HepG2 (cell line): ENCODE results near the gene UBA6. TPM values are rescaled to one million over a fixed set of nuclear protein-coding genes. Genes with fewer than 3 reads are reported as not detected.

ENCODE experiments used
- ATAC-seq: fragments of 200-7000 bp; cut with Tn5 transposase; 3 replicates; pipeline ENCODE4 v1.9.1; 2020; ENCODE audit warnings: mild to moderate bottlenecking, moderate library complexity
- BruUV-seq: library from RNA; stranded (reverse); fragments of 400-500 nt; replicated peaks from 2 replicates; lab custom pipeline; 2021; lab: Mats Ljungman, UMichigan
- CTCF ChIA-PET: fragments of 300-600 bp; formaldehyde crosslinking; extraction: SDS; loops from one replicate; lab custom pipeline; 2021; ENCODE audit warnings: low total read pairs, inconsistent platforms, low intra/inter-chr PET ratio; lab: Yijun Ruan, JAX
- POLR2A ChIA-PET: fragments of 350-600 bp; sonication (Branson Sonifier 250); formaldehyde crosslinking; loops from one replicate; lab custom pipeline; 2020; ENCODE audit warnings: antibody characterized with exemption, inconsistent platforms; lab: Yijun Ruan, JAX
- DNase-seq: peaks from one replicate; pipeline ENCODE4 v3.0.0-alpha.2; 2015; ENCODE audit warnings: low spot score
- FAIRE-seq: peaks from 3 replicates; lab custom pipeline; 2011; peaks lifted over from hg19 to GRCh38; lab: Jason Lieb, UNC
- H2AFZ ChIP-seq: one replicate; pipeline ENCODE4 v1.6.1; 2011; ENCODE audit warnings: low read length, inconsistent platforms
- H3K27ac ChIP-seq: fragments of 300-600 bp; 3 replicates; pipeline ENCODE4 v1.8.0; 2011; ENCODE audit warnings: mixed run types, mild to moderate bottlenecking, mixed read lengths, low read length, inconsistent platforms; ENCODE audit not compliant: insufficient read depth; ENCODE audit errors: extremely low read length
- H3K27me3 ChIP-seq, 2 experiments: fragments of 200-600 bp in 1 of 2; 2 replicates in 1 of 2; 3 replicates in 1 of 2; pipeline versions ENCODE4 v1.6.0 to v1.8.0; 2011; ENCODE audit warnings: low read length in 2 of 2, mild to moderate bottlenecking in 2 of 2, moderate library complexity in 2 of 2, inconsistent platforms in 1 of 2; ENCODE audit not compliant: insufficient read depth in 2 of 2, control insufficient read depth in 1 of 2
- H3K36me3 ChIP-seq, 2 experiments: fragments of 200-600 bp in 1 of 2; replicated peaks in 1 of 2; 2 replicates in 1 of 2; 3 replicates in 1 of 2; pipeline versions ENCODE4 v1.5.1 to v1.8.0; 2011; ENCODE audit warnings: low read length in 2 of 2, inconsistent platforms in 1 of 2; ENCODE audit not compliant: insufficient read depth in 2 of 2, control insufficient read depth in 1 of 2
- H3K4me1 ChIP-seq: 2 replicates; pipeline ENCODE4 v1.5.1; 2012; ENCODE audit warnings: low read length, inconsistent platforms; ENCODE audit not compliant: insufficient read depth
- H3K4me2 ChIP-seq: 2 replicates; pipeline ENCODE4 v1.6.0; 2011; ENCODE audit warnings: low read depth, low read length, inconsistent platforms
- H3K4me3 ChIP-seq, 3 experiments: fragments of 200-600 bp in 1 of 3; sonication (generic), shearing (Covaris generic) in 1 of 3; replicated peaks in 1 of 3; 2 replicates each; pipeline ENCODE4 v1.5.1; 2011 to 2016; ENCODE audit warnings: low read length in 3 of 3, inconsistent platforms in 2 of 3, low read depth in 2 of 3, mild to moderate bottlenecking in 2 of 3, control low read depth in 1 of 3, mixed read lengths in 1 of 3; ENCODE audit not compliant: insufficient read depth in 1 of 3
- H3K79me2 ChIP-seq: one replicate; pipeline ENCODE4 v1.6.1; 2011; ENCODE audit warnings: low read length, inconsistent platforms; ENCODE audit not compliant: insufficient read depth
- H3K9ac ChIP-seq: 2 replicates; pipeline ENCODE4 v1.6.0; 2011; ENCODE audit warnings: mild to moderate bottlenecking, low read depth, low read length, inconsistent platforms; ENCODE audit not compliant: insufficient read depth
- H3K9me3 ChIP-seq: 2 replicates; pipeline ENCODE4 v1.5.1; 2012; ENCODE audit warnings: mild to moderate bottlenecking, low read length
- H4K20me1 ChIP-seq: 2 replicates; pipeline ENCODE4 v1.6.0; 2011; ENCODE audit warnings: inconsistent platforms, mild to moderate bottlenecking, low read length, moderate library complexity; ENCODE audit not compliant: insufficient read depth
- CENPT ChIP-seq: sonication (generic); formaldehyde crosslinking; IDR thresholded peaks from 2 replicates; pipeline ENCODE4 v1.8.0; 2022; ENCODE audit warnings: low read depth, mild to moderate bottlenecking, moderate library complexity, missing genetic modification reagents
- IRF2 ChIP-seq: IDR thresholded peaks from 2 replicates; pipeline ENCODE4 v1.6.1; 2018; ENCODE audit warnings: missing genetic modification reagents, missing compliant biosample characterization
- MTA1 ChIP-seq: sonication (generic); formaldehyde crosslinking; IDR thresholded peaks from 2 replicates; pipeline ENCODE4 v1.4.0; 2020; ENCODE audit warnings: missing genetic modification reagents, mild to moderate bottlenecking, borderline replicate concordance
- MTA3 ChIP-seq: sonication (generic); formaldehyde crosslinking; IDR thresholded peaks from 2 replicates; pipeline ENCODE4 v1.4.0; 2020; ENCODE audit warnings: missing genetic modification reagents
- MYNN ChIP-seq: sonication (generic); formaldehyde crosslinking; IDR thresholded peaks from 2 replicates; pipeline ENCODE4 v1.4.0; 2020; ENCODE audit warnings: mild to moderate bottlenecking, low read depth, missing genetic modification reagents
- STAG1 ChIP-seq: sonication (generic); formaldehyde crosslinking; IDR thresholded peaks from 2 replicates; pipeline ENCODE4 v1.4.0; 2020; ENCODE audit warnings: missing genetic modification reagents
- WGBS: methylation state at CpG from one replicate; pipeline ENCODE4 v1.1.6; 2017; ENCODE audit warnings: low lambda C conversion rate; 5-methylcytosine and 5-hydroxymethylcytosine counted together
- in situ Hi-C: cut with HindIII; loops from 2 replicates; pipeline ENCODE4 v1.10.0; 2017; ENCODE audit warnings: low pct_unique_long_range_greater_than_20kb; ENCODE audit not compliant: extremely low pct_ligation_motif_present
- intact Hi-C: fragments of 100-400 bp; cut with micrococcal nuclease; formaldehyde crosslinking; loops from one replicate; pipeline ENCODE4 v1.10.0; 2022; ENCODE audit not compliant: unreplicated experiment
- polyA plus RNA-seq, 8 experiments: library from polyadenylated mRNA; depleted of rRNA in 3 of 8; stranded (reverse) in 7 of 8; unstranded in 1 of 8; fragments of >200 nt; fragmentation: Illumina TruSeq in 4 of 8; extraction: Trizol in 4 of 8; gene quantifications; 2 replicates each; pipeline versions ENCODE4 v1.2.1 to v1.2.3, GENCODE V29; 2011 to 2016; ENCODE audit warnings: low read depth in 4 of 8, missing spikeins in 1 of 8, mixed read lengths in 1 of 8; ENCODE audit not compliant: insufficient read depth in 1 of 8
- total RNA-seq, 5 experiments: library from RNA; depleted of rRNA; stranded (reverse); fragments of >200 nt; fragmentation: Illumina TruSeq; extraction: Trizol; gene quantifications; 2 replicates each; pipeline ENCODE4 v1.2.3, GENCODE V29; 2016; ENCODE audit warnings: low read depth in 1 of 5
- TF ChIP-seq, protein P1 (sequence below): sonication (generic); formaldehyde crosslinking; IDR thresholded peaks from 2 replicates; pipeline ENCODE4 v1.4.0; 2020; ENCODE audit warnings: missing genetic modification reagents

The UBA6 gene
- total and polyA plus RNA-seq, 2 of the 13 experiments (the other 11 are each of a cell fraction or from before 2014, with no cell fraction given): 33.3 to 75.4 TPM

DNA sequence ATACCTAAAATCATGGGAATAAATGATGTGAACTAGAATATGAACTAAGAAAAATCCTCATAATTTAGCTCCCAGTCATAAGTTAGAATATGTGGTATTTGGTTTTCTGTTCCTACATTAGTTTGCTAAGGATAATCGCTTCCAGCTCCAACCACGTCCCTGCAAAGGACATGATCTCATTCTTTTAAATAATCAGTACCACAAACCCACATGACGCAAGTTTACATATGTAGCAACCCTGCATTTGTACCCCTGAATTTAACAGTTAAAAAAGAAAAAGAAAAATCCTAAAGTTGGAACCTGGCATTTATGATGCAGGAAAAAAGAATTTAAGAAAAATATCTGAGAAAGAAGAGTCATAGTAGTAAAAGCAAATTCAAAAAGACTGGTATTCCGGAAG lies 13.3 kb downstream of the UBA6 start:
- POLR2A ChIA-PET: no interaction called here
- intact Hi-C loops (no loop called here), in situ Hi-C loops (no loop called here)
- CTCF ChIA-PET: no interaction called here
- no peaks in the 10 kb centered on the region for H3K27me3 ChIP-seq
- 95% methylated on average over 4 of the region's 4 CpGs for WGBS
- H3K4me3 ChIP-seq: no peak overlapping the region
- ATAC-seq (no peak), DNase-seq (no peak), FAIRE-seq (no peak)
- H3K4me1 ChIP-seq: no peaks in the 10 kb centered on the region
- no peaks in the 10 kb centered on the region for H3K9me3 ChIP-seq
- BruUV-seq: no TSS peak
- no peak overlapping the region for H3K4me2 ChIP-seq
- no peaks in the 10 kb centered on the region for H4K20me1 ChIP-seq
- peaks cover 34% of the 10 kb centered on the region for H3K79me2 ChIP-seq
- H3K9ac ChIP-seq: no peak overlapping the region
- H3K36me3 ChIP-seq: peaks cover 3 to 40% of the 10 kb centered on the region in 2 experiments; a peak in 4 of 5 replicates
- TF ChIP-seq MTA1 (CRISPR knock-in tag): no peak
- TF ChIP-seq MTA3 (CRISPR knock-in tag): no peak
- no peak for TF ChIP-seq CENPT (CRISPR knock-in tag)
- no peak for TF ChIP-seq IRF2 (CRISPR knock-in tag)
- no peak overlapping the region for H3K27ac ChIP-seq
- no peak overlapping the region for H2AFZ ChIP-seq

DNA sequence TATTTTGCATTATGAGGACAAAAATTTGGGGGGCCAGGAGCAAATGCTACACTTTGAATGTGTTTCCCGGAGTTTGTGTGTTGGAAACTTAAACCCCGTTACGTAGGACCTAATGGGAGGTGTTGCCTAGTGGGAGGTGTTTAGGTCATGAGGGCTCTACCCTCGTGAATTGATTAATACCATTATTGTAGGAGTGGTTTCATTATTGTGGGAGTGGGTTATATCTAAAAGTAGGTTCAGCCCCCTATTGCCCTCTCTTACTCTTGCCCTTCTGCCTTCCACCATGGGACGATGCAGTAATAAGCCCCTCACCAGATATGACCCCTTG lies 15.5 kb downstream of the UBA6 start:
- WGBS: 97% methylated on average over 5 of the region's 5 CpGs
- H3K4me2 ChIP-seq: no peak overlapping the region
- FAIRE-seq: no peak
- peaks cover 6% of the 10 kb centered on the region for H3K4me1 ChIP-seq
- H3K9me3 ChIP-seq: no peaks in the 10 kb centered on the region
- ATAC-seq: no peak
- H2AFZ ChIP-seq: no peak overlapping the region
- H4K20me1 ChIP-seq: no peaks in the 10 kb centered on the region
- H3K9ac ChIP-seq: no peak overlapping the region
- DNase-seq: no peak
- BruUV-seq: no TSS peak
- peaks cover 25% of the 10 kb centered on the region for H3K79me2 ChIP-seq
- ChIA-PET CTCF (no interaction called here), POLR2A (no interaction called here)
- H3K27me3 ChIP-seq: no peaks in the 10 kb centered on the region
- peaks cover 0 to 36% of the 10 kb centered on the region in 2 experiments; a peak in 3 of 5 replicates for H3K36me3 ChIP-seq
- intact Hi-C loops (loop anchor here (2.0 kb wide), 1 partner anchor 15 kb away; the partner anchor contains the start of gene UBA6), in situ Hi-C loops (no loop called here)
- no peak overlapping the region for H3K27ac ChIP-seq
- no peak overlapping the region for H3K4me3 ChIP-seq
- TF ChIP-seq, protein P1, sequence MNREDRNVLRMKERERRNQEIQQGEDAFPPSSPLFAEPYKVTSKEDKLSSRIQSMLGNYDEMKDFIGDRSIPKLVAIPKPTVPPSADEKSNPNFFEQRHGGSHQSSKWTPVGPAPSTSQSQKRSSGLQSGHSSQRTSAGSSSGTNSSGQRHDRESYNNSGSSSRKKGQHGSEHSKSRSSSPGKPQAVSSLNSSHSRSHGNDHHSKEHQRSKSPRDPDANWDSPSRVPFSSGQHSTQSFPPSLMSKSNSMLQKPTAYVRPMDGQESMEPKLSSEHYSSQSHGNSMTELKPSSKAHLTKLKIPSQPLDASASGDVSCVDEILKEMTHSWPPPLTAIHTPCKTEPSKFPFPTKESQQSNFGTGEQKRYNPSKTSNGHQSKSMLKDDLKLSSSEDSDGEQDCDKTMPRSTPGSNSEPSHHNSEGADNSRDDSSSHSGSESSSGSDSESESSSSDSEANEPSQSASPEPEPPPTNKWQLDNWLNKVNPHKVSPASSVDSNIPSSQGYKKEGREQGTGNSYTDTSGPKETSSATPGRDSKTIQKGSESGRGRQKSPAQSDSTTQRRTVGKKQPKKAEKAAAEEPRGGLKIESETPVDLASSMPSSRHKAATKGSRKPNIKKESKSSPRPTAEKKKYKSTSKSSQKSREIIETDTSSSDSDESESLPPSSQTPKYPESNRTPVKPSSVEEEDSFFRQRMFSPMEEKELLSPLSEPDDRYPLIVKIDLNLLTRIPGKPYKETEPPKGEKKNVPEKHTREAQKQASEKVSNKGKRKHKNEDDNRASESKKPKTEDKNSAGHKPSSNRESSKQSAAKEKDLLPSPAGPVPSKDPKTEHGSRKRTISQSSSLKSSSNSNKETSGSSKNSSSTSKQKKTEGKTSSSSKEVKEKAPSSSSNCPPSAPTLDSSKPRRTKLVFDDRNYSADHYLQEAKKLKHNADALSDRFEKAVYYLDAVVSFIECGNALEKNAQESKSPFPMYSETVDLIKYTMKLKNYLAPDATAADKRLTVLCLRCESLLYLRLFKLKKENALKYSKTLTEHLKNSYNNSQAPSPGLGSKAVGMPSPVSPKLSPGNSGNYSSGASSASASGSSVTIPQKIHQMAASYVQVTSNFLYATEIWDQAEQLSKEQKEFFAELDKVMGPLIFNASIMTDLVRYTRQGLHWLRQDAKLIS: no peak
- TF ChIP-seq STAG1 (CRISPR knock-in tag): no peak
- no peak for TF ChIP-seq MYNN (CRISPR knock-in tag)
